MCF 10A (cell line): ENCODE results near the gene CHIC2. TPM values are rescaled to one million over a fixed set of nuclear protein-coding genes. Genes with fewer than 3 reads are reported as not detected.

Source experiments
- BruUV-seq: library from RNA; stranded (reverse); fragments of 400-500 nt; replicated peaks from 2 replicates; lab custom pipeline; 2021; lab: Mats Ljungman, UMichigan
- CTCF ChIA-PET: fragments of 300-600 bp; sonication (Branson Sonifier 250); formaldehyde crosslinking; extraction: SDS; loops from one replicate; lab custom pipeline; 2021; ENCODE audit warnings: antibody characterized with exemption, inconsistent platforms; lab: Yijun Ruan, JAX
- POLR2A ChIA-PET: fragments of 300-600, 350-650 bp; sonication (Branson Sonifier 250); formaldehyde crosslinking; extraction: SDS; loops from one replicate; lab custom pipeline; 2020; ENCODE audit warnings: antibody characterized with exemption, inconsistent platforms; lab: Yijun Ruan, JAX
- DNase-seq: peaks from one replicate; pipeline ENCODE4 v3.0.0-alpha.2; 2018; ENCODE audit not compliant: unreplicated experiment
- H3K27ac Mint-ChIP-seq: one replicate; pipeline ENCODE4 v1.8.0; 2022; ENCODE audit warnings: mild to moderate bottlenecking, low read depth, mixed read lengths; ENCODE audit not compliant: unreplicated experiment
- H3K27me3 Mint-ChIP-seq: one replicate; pipeline ENCODE4 v1.8.0; 2022; ENCODE audit warnings: mixed read lengths; ENCODE audit not compliant: insufficient read depth, unreplicated experiment
- H3K36me3 Mint-ChIP-seq: one replicate; pipeline ENCODE4 v1.8.0; 2022; ENCODE audit warnings: mild to moderate bottlenecking, moderate library complexity, mixed read lengths; ENCODE audit not compliant: insufficient read depth, unreplicated experiment
- H3K4me1 Mint-ChIP-seq: one replicate; pipeline ENCODE4 v1.8.0; 2022; ENCODE audit warnings: mixed read lengths; ENCODE audit not compliant: insufficient read depth, unreplicated experiment
- H3K4me3 Mint-ChIP-seq: one replicate; pipeline ENCODE4 v1.8.0; 2022; ENCODE audit warnings: mild to moderate bottlenecking, moderate library complexity, mixed read lengths; ENCODE audit not compliant: unreplicated experiment
- H3K9me3 Mint-ChIP-seq: one replicate; pipeline ENCODE4 v1.8.0; 2022; ENCODE audit warnings: mixed read lengths; ENCODE audit not compliant: unreplicated experiment
- CTCF ChIP-seq: fragments of 200-600 bp; IDR thresholded peaks from one replicate; pipeline ENCODE4 v1.8.0; 2022; ENCODE audit warnings: antibody characterized with exemption, mild to moderate bottlenecking; ENCODE audit not compliant: unreplicated experiment
- intact Hi-C: fragments of 100-400 bp; cut with micrococcal nuclease; formaldehyde crosslinking; loops from 2 replicates; pipeline ENCODE4 v1.14.1; 2022
- total RNA-seq: library from RNA; stranded (reverse); gene quantifications from 2 replicates; pipeline ENCODE4 v1.2.3, GENCODE V29; 2022

The CHIC2 gene
- total RNA-seq, 1 experiment from 2014 or later = 59.4 TPM

GRCh38 chr4:53963336-53963735 lies 101.1 kb downstream of the CHIC2 start:
- ChIA-PET POLR2A (interaction anchor here (1.1 kb wide), 1 partner anchor 17 kb away, joined by 3 read pairs; no protein-coding TSS in a partner anchor), CTCF (interaction anchor here (0.7 kb wide), 1 partner anchor 27 kb away, joined by 5 read pairs; no protein-coding TSS in a partner anchor)
- Mint-ChIP-seq H3K27me3 (no peaks in the 10 kb centered on the region), H3K9me3 (no peaks in the 10 kb centered on the region), H3K27ac (no peak overlapping the region), H3K4me1 (peaks cover 23% of the 10 kb centered on the region), H3K4me3 (no peak overlapping the region), H3K36me3 (peaks cover 6% of the 10 kb centered on the region)
- no TSS peak for BruUV-seq
- TF ChIP-seq CTCF = no peak
- intact Hi-C loops = no loop called here
- DNase-seq = no peak

- no peak for DNase-seq
- BruUV-seq = no TSS peak
- Mint-ChIP-seq H3K27me3 (no peaks in the 10 kb centered on the region), H3K9me3 (no peaks in the 10 kb centered on the region), H3K36me3 (peaks cover 6% of the 10 kb centered on the region), H3K27ac (peak overlapping the region; percentile 53), H3K4me1 (peaks cover 23% of the 10 kb centered on the region), H3K4me3 (no peak overlapping the region)
- ChIA-PET POLR2A (interaction anchor here (0.8 to 1.1 kb wide), 3 partner anchors 14 to 89 kb away, joined by 3 to 7 read pairs (median 3); no protein-coding TSS in a partner anchor), CTCF (interaction anchor here (0.6 to 1.0 kb wide), 3 partner anchors 8 to 256 kb away, joined by 3 to 4 read pairs (median 3); no protein-coding TSS in a partner anchor)
- intact Hi-C loops = no loop called here
- TF ChIP-seq CTCF = no peak
Measured at GRCh38 chr4:53962516-53963225, 101.7 kb downstream of the CHIC2 start.

- H3K27me3 Mint-ChIP-seq = no peaks in the 10 kb centered on the region
- intact Hi-C loops = no loop called here
- ChIA-PET POLR2A (interaction anchor here (0.7 to 1.1 kb wide), 2 partner anchors 13 to 27 kb away, joined by 3 read pairs; no protein-coding TSS in a partner anchor), CTCF (interaction anchor here (0.5 to 1.4 kb wide), 3 partner anchors 13 to 255 kb away, joined by 3 to 5 read pairs (median 4); no protein-coding TSS in a partner anchor)
- H3K4me3 Mint-ChIP-seq = no peak overlapping the region
- DNase-seq = no peak
- no peak overlapping the region for H3K27ac Mint-ChIP-seq
- H3K4me1 Mint-ChIP-seq = peaks cover 23% of the 10 kb centered on the region
- no peak for TF ChIP-seq CTCF
- H3K9me3 Mint-ChIP-seq = no peaks in the 10 kb centered on the region
- H3K36me3 Mint-ChIP-seq = peaks cover 6% of the 10 kb centered on the region
- no TSS peak for BruUV-seq
Measured at GRCh38 chr4:53961351-53961750, 103.1 kb downstream of the CHIC2 start.

- BruUV-seq = no TSS peak
- intact Hi-C loops = no loop called here
- ChIA-PET CTCF (interaction anchor here (0.5 to 2.4 kb wide), 4 partner anchors 14 to 273 kb away, joined by 3 to 7 read pairs (median 4); no protein-coding TSS in a partner anchor), POLR2A (interaction anchor here (1.1 kb wide), 1 partner anchor 28 kb away, joined by 3 read pairs; no protein-coding TSS in a partner anchor)
- no peak for TF ChIP-seq CTCF
- Mint-ChIP-seq H3K4me1 (peaks cover 23% of the 10 kb centered on the region), H3K27ac (no peak overlapping the region), H3K27me3 (no peaks in the 10 kb centered on the region), H3K36me3 (peaks cover 6% of the 10 kb centered on the region), H3K9me3 (no peaks in the 10 kb centered on the region), H3K4me3 (no peak overlapping the region)
- no peak for DNase-seq
Measured at GRCh38 chr4:53960843-53961242, 103.6 kb downstream of the CHIC2 start.
